ENCODE measurements around the gene KIF26B.

Gene KIF26B

DNA sequence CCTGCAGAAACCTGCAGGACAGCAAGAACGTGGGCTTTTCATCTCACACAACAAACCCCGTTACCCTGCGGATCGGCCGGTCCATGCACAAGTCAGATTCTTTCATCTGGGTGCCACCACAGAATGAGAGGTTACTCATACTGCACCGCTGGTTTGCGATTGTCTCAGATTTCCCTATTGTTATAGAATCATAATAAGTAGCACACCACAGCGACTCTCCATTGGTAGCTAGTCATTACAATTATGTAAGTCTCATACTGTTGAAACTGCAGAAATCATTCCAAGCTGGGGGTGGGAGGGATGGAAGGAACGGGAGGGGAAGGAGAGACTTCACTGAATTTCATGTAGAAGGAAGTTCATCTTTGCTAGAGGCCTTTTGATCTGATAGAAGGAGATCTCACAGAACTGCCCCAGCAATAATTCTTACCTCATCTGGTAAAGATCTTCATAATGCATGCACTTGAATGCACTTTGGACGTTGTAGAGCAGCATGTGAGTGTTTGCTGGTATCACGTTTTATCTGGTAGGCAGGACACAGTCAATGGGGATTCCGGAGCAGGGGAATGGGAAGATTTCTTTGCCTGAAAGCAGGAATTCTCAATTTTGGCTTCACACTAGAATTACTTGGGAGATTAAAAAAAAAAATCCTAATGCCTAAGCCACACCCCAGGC lies 221.1 kb downstream of the KIF26B start:
- no peak for DNase-seq (ENCODE audit: low spot score)
- no peak overlapping the region for H3K27ac ChIP-seq
- ChIA-PET CTCF (no interaction called here), POLR2A (ENCODE audit: low non-redundant PET) (no interaction called here)
- TF ChIP-seq, protein P1, sequence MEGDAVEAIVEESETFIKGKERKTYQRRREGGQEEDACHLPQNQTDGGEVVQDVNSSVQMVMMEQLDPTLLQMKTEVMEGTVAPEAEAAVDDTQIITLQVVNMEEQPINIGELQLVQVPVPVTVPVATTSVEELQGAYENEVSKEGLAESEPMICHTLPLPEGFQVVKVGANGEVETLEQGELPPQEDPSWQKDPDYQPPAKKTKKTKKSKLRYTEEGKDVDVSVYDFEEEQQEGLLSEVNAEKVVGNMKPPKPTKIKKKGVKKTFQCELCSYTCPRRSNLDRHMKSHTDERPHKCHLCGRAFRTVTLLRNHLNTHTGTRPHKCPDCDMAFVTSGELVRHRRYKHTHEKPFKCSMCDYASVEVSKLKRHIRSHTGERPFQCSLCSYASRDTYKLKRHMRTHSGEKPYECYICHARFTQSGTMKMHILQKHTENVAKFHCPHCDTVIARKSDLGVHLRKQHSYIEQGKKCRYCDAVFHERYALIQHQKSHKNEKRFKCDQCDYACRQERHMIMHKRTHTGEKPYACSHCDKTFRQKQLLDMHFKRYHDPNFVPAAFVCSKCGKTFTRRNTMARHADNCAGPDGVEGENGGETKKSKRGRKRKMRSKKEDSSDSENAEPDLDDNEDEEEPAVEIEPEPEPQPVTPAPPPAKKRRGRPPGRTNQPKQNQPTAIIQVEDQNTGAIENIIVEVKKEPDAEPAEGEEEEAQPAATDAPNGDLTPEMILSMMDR (conservative IDR thresholded peaks at IDR 0.05; ENCODE audit: low read depth): no peak

DNA sequence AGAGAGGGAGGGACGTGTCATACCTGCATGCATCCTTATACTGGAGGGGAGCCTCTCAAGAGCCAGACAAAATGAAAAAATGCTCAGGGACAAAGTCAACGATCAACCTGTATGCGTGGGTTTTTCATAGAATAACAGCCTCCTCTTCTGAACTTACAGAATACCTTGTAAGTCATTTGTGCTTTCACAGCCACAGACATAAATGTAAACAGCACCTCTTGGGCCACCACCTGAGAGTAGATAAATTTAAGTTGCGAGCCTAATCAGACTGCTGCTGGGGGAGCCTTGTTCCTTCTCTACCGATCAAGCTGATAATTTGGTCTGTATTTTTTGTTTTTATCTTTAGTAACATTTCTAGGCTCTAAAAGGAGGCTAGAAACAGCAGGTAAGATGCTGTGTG lies 223.1 kb downstream of the KIF26B start:
- ChIA-PET POLR2A (ENCODE audit: low non-redundant PET) (no interaction called here), CTCF (interaction anchor here (0.7 kb wide), 1 partner anchor 299 kb away, joined by 4 read pairs; no protein-coding TSS in a partner anchor)
- DNase-seq (ENCODE audit: low spot score): no peak
- TF ChIP-seq, protein P1 (conservative IDR thresholded peaks at IDR 0.05; ENCODE audit: low read depth): no peak
- H3K27ac ChIP-seq: no peak overlapping the region

DNA sequence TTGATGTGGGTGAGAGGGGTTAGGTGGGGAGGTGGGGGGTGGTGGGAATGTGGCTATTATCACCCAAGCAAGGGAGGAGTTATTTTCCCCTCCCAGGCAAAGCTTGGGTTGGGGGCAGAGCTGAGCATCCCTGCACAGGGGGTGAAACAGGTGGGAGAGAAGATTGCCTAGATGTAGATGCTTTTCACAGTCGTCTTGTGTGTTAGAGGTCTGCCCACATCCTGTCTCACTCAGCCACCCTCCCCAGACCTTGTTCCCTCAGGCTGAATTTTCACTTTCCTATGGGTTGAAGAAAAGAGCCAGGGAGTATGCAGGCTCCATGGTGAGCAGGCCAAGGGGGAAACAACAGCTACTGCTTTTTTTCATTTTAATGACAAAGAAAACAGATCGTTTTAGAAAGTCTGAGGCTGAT lies 223.5 kb downstream of the KIF26B start:
- no peak for DNase-seq (ENCODE audit: low spot score)
- CTCF ChIA-PET: interaction anchor here (0.7 kb wide), 1 partner anchor 299 kb away, joined by 4 read pairs; no protein-coding TSS in a partner anchor

DNA sequence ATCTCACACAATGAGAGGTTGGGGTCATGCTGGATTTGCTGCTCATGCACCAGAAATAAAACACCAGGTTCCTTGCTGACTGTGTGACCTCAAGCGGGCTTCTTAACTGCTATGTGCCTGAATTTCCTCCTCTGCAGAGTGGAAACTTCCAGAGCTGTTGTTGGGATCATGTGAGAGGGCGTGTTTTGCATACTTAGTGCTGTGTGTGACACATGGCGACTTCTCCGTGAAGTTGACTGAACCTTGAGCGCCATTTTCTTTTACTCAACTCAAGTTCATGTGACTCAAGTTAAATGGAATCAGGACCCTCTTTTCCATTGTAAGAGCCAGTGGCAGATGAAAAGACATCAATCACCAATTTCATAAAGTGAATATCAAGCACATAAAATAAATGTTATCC lies 224.0 kb downstream of the KIF26B start:
- no peak overlapping the region for H3K27ac ChIP-seq
- DNase-seq (ENCODE audit: low spot score): no peak
- TF ChIP-seq, protein P1 (conservative IDR thresholded peaks at IDR 0.05; ENCODE audit: low read depth): no peak
- ChIA-PET CTCF (interaction anchor here (0.7 kb wide), 1 partner anchor 300 kb away, joined by 4 read pairs; no protein-coding TSS in a partner anchor), POLR2A (ENCODE audit: low non-redundant PET) (no interaction called here)

More for the DNA sequence above, 223.5 kb downstream of the KIF26B start:
- TF ChIP-seq, protein P1 (conservative IDR thresholded peaks at IDR 0.05; ENCODE audit: low read depth): no peak
- no peak overlapping the region for H3K27ac ChIP-seq
- POLR2A ChIA-PET (ENCODE audit: low non-redundant PET): no interaction called here

DNA sequence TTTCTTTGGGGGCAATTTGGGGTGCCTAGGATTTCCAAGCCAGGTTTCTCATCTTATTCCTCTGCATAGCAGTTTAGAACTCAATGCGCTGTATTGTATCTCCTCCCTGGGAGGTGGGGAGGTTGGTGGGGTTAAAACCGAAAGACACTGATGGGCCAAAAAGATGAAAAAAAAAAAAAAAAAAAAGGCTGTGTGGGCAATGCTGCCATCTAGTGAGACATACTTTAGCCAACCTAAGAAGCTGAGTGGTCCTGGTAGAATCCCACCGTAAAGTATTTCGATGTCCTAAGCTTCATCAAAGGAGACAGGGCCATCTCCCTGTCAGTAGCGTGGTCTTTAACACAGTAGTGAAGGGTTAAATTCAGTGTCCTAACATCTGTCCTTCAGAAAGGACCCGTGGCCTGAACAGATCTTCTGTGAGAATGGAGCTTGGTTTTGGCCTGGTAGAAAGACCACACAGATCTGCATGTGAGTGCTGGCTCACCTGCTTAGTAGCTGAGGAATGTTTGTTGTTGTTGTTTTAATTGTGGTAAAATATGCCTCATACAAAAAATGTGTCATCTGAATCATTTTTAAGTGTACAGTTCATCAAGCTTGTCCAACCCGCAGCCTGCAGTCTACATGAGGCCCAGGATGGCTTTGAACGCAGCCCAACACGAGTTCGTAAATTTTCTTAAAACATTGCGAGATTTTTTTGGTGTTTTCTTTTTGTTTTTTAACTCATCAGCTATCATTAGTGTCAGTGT lies 226.2 kb downstream of the KIF26B start:
- H3K27ac ChIP-seq: no peak overlapping the region
- CTCF ChIA-PET: interaction anchor here (0.6 to 0.7 kb wide), 4 partner anchors 35 to 307 kb away, joined by 3 to 8 read pairs (median 4); no protein-coding TSS in a partner anchor
- no peak for DNase-seq (ENCODE audit: low spot score)
- TF ChIP-seq, protein P1 (conservative IDR thresholded peaks at IDR 0.05; ENCODE audit: low read depth): no peak
- POLR2A ChIA-PET (ENCODE audit: low non-redundant PET): no interaction called here

DNA sequence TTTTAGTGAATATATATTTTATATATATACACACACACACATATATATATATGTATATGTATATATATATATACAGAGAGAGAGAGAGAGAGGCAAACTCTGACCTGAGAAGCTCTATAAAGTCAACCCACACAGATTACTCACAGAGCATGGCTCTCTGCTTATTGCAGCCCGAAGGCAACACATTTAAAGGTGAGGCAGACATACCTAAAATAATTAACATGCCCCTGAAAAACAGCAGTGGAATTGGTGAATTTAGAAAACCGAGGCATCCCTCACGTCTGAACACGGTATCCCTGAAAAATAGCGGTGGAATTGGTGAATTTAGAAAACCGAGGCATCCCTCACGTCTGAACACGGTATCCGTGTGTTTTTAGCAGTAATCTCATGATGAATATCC lies 228.2 kb downstream of the KIF26B start:
- DNase-seq (ENCODE audit: low spot score): no peak
- TF ChIP-seq, protein P1 (conservative IDR thresholded peaks at IDR 0.05; ENCODE audit: low read depth): no peak
- no peak overlapping the region for H3K27ac ChIP-seq
- ChIA-PET CTCF (no interaction called here), POLR2A (ENCODE audit: low non-redundant PET) (no interaction called here)
